ENCODE measurements around the gene MN1. TPM values are rescaled to one million over a fixed set of nuclear protein-coding genes. Genes with fewer than 3 reads are reported as not detected.

The MN1 gene
- total RNA-seq, 2 donors from 2014 or later = 0.40 to 0.42 TPM

DNA sequence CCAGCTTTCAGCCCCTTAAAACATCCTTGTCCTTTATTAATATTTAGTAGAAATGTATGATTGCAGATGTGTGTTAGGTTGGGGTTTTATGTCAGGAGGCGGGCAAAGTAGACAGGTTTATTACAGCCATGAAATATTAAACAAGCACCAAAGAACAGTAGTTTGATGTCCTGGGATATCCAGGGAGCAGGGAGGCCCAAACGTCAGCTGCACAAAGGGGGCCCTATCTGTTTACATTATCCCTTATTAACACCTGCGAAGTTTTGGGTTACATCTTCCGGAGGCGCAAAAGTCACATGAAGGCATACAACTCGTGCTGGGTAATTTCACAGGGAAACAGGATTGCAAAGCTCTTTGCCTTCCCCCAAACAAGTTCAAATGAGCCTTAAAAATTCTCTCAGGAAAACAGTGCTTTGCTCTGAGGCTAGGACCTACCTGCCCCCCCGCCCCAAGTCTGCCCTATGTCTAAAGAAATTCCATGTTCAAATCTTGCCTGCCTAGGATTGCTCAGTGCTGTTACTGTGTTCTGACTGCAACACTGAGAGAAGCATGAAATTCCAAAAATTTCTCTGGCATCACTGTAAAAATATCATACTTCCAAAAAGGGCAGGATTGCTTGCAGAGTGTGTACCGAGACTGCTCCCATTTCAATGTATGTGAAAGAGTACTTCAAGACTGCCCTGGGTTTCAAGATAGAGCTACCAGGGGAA, 8.9 kb downstream of the MN1 start:
- Mint-ChIP-seq H3K36me3 (ENCODE audit: low read depth) (no peaks in the 10 kb centered on the region), H3K4me3 (no peak overlapping the region), H3K27ac (peak overlapping the region; percentile 14), H3K27me3 (peaks cover 16% of the 10 kb centered on the region), H3K4me1 (peaks cover 3% of the 10 kb centered on the region)
- ATAC-seq (no peak), DNase-seq (no peak)
- H3K9me3 ChIP-seq (ENCODE audit: control insufficient read depth, low read length, poor library complexity, severe bottlenecking) = no peaks in the 10 kb centered on the region

DNA sequence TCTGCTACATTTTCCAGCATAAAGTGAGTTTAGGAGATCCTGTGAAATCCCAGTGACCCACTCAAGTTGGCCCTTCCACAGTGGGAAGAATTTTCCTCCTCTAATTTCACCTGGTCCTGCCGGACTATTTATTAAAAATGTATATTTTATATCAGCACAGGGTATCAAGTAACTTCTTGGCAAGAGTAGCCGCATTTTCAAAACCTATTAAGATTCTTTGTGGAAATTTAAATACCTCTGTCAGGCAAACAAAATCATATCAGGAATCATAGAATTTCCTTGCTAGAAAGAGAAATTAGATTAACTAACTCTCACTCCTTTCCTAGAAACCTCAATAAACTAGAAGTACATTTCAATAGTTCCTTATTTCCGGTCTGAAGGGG, 9.7 kb downstream of the MN1 start:
- Mint-ChIP-seq H3K27me3 (peaks cover 19% of the 10 kb centered on the region), H3K4me1 (peaks cover 3% of the 10 kb centered on the region), H3K4me3 (no peak overlapping the region), H3K27ac (no peak overlapping the region), H3K36me3 (ENCODE audit: low read depth) (no peaks in the 10 kb centered on the region)
- no peak for DNase-seq
- H3K9me3 ChIP-seq (ENCODE audit: control insufficient read depth, low read length, poor library complexity, severe bottlenecking) = no peaks in the 10 kb centered on the region
- no peak for ATAC-seq

DNA sequence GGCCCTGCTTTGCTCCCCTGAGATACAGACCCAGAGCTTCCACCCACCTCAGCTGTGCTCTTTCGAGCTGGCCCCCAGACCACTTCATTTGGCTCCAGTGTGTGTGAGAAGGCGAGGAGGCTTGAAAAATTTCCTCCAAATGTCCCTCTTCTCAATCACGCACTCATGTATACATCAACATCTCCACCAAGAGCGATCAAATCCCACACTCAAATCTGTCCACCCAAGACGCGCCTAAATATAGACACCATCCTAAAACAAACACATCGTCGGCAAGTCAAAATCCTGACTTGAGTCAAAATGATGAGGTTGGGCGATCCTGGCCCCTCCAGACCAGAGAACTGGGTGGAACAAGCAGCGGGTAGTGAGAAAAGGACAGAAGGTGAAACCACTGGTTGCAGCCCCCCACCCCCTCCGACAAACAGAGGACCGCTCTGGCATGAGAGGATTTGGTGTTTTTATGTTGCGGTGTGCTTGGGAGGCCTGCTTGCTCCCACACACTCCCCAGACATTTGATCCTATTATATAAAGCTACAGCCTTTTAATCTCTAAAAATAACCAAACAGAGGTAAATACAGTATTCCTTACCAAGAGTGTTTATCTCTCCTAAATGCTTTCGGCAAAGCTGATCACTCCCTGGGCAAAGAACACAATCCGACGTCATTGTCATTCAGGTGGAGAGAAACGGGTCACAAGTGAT, 10.2 kb downstream of the MN1 start:
- Mint-ChIP-seq H3K27me3 (peaks cover 25% of the 10 kb centered on the region), H3K4me3 (no peak overlapping the region), H3K27ac (no peak overlapping the region), H3K36me3 (ENCODE audit: low read depth) (no peaks in the 10 kb centered on the region), H3K4me1 (peaks cover 3% of the 10 kb centered on the region)
- no peak for DNase-seq
- ATAC-seq = no peak
- H3K9me3 ChIP-seq (ENCODE audit: control insufficient read depth, low read length, poor library complexity, severe bottlenecking) = no peaks in the 10 kb centered on the region

- Mint-ChIP-seq H3K4me1 (peaks cover 3% of the 10 kb centered on the region), H3K36me3 (ENCODE audit: low read depth) (no peaks in the 10 kb centered on the region), H3K4me3 (no peak overlapping the region), H3K27me3 (peaks cover 31% of the 10 kb centered on the region), H3K27ac (no peak overlapping the region)
- no peaks in the 10 kb centered on the region for H3K9me3 ChIP-seq (ENCODE audit: control insufficient read depth, low read length, poor library complexity, severe bottlenecking)
- DNase-seq (no peak), ATAC-seq (no peak)
These were observed 11.0 kb downstream of the MN1 start for GRCh38 chr22:27790376-27791158.

GRCh38 chr22:27788500-27789288, 12.9 kb downstream of the MN1 start:
- ATAC-seq (no peak), DNase-seq (no peak)
- H3K4me3 Mint-ChIP-seq = no peak overlapping the region
- H3K27ac Mint-ChIP-seq = no peak overlapping the region
- peaks cover 45% of the 10 kb centered on the region for H3K27me3 Mint-ChIP-seq
- no peaks in the 10 kb centered on the region for H3K9me3 ChIP-seq (ENCODE audit: control insufficient read depth, low read length, poor library complexity, severe bottlenecking)
- H3K36me3 Mint-ChIP-seq (ENCODE audit: low read depth) = no peaks in the 10 kb centered on the region
- H3K4me1 Mint-ChIP-seq = peaks cover 3% of the 10 kb centered on the region

- peaks cover 46% of the 10 kb centered on the region for H3K27me3 Mint-ChIP-seq
- peaks cover 3% of the 10 kb centered on the region for H3K4me1 Mint-ChIP-seq
- DNase-seq (no peak), ATAC-seq (no peak)
- no peaks in the 10 kb centered on the region for H3K9me3 ChIP-seq (ENCODE audit: control insufficient read depth, low read length, poor library complexity, severe bottlenecking)
- H3K4me3 Mint-ChIP-seq = no peak overlapping the region
- no peaks in the 10 kb centered on the region for H3K36me3 Mint-ChIP-seq (ENCODE audit: low read depth)
- H3K27ac Mint-ChIP-seq = no peak overlapping the region
These were observed 14.6 kb downstream of the MN1 start for GRCh38 chr22:27786965-27787364.

- DNase-seq = no peak
- H3K9me3 ChIP-seq (ENCODE audit: control insufficient read depth, low read length, poor library complexity, severe bottlenecking) = no peaks in the 10 kb centered on the region
- H3K27me3 Mint-ChIP-seq = peaks cover 47% of the 10 kb centered on the region
- H3K4me3 Mint-ChIP-seq = no peak overlapping the region
- no peaks in the 10 kb centered on the region for H3K36me3 Mint-ChIP-seq (ENCODE audit: low read depth)
- no peak for ATAC-seq
- H3K4me1 Mint-ChIP-seq = peaks cover 3% of the 10 kb centered on the region
- no peak overlapping the region for H3K27ac Mint-ChIP-seq
These were observed 15.1 kb downstream of the MN1 start for GRCh38 chr22:27786291-27786932.

DNA sequence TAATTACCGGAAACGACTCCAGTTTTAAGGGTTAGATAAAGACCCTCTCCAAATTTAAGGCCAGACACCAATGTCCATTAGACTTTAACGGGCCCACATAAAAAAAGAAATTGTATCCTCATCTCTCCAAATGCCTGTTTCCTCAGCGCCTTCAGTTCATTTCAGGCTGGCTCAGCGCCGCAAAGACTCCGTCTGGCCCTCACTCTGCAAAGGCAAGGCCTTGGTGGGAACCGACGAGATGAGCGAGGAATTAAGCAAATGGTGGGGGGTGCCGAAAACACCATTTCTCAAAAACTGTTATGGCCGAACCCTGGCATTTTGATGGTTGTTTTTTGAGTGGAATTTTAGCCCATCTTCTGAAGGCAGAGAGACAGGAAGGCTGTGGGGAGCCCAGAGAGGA, 15.7 kb downstream of the MN1 start:
- no peaks in the 10 kb centered on the region for H3K36me3 Mint-ChIP-seq (ENCODE audit: low read depth)
- no peaks in the 10 kb centered on the region for H3K9me3 ChIP-seq (ENCODE audit: control insufficient read depth, low read length, poor library complexity, severe bottlenecking)
- no peak overlapping the region for H3K27ac Mint-ChIP-seq
- ATAC-seq (no peak), DNase-seq (no peak)
- peaks cover 52% of the 10 kb centered on the region for H3K27me3 Mint-ChIP-seq
- no peak overlapping the region for H3K4me3 Mint-ChIP-seq
- peaks cover 3% of the 10 kb centered on the region for H3K4me1 Mint-ChIP-seq

- no peak overlapping the region for H3K27ac Mint-ChIP-seq
- H3K4me1 Mint-ChIP-seq = peaks cover 3% of the 10 kb centered on the region
- ATAC-seq (no peak), DNase-seq (no peak)
- peaks cover 58% of the 10 kb centered on the region for H3K27me3 Mint-ChIP-seq
- no peaks in the 10 kb centered on the region for H3K36me3 Mint-ChIP-seq (ENCODE audit: low read depth)
- no peaks in the 10 kb centered on the region for H3K9me3 ChIP-seq (ENCODE audit: control insufficient read depth, low read length, poor library complexity, severe bottlenecking)
- no peak overlapping the region for H3K4me3 Mint-ChIP-seq
These were observed 17.5 kb downstream of the MN1 start for GRCh38 chr22:27784120-27784475.

DNA sequence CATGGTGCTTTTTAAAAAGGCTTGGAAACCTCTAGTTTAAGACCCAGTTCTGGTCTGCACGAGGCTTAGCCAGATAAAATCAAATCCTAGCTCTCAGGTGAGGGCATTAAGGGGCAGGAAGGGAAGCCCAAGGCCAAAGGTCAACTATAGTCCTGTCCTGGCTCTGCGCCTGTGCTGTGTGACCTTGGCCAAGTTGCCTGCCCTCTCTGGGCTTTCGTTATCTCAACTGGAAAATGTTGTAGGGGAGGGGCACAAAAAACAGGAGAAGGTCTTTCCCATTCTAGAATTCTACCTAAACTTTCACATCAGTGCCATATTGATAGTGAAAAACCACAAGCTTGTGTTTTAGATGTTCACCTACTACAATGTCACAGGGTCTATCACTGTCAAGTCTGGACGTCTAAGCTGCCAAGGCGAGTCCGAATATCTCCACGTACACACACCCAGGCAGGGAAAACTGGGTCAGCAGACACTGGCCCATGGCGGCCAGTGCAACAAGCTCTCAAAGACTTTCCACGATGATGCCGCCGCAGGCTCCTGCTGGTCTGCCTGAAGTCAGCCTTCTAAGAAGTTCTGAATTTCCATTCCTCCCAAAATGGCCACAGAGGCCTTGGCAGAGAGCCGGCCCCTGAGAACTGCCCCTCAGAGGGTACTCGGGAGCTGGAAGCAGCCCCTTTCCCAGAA, 18.0 kb downstream of the MN1 start:
- Mint-ChIP-seq H3K4me1 (peaks cover 4% of the 10 kb centered on the region), H3K27me3 (peaks cover 55% of the 10 kb centered on the region), H3K4me3 (no peak overlapping the region), H3K27ac (no peak overlapping the region), H3K36me3 (ENCODE audit: low read depth) (no peaks in the 10 kb centered on the region)
- H3K9me3 ChIP-seq (ENCODE audit: control insufficient read depth, low read length, poor library complexity, severe bottlenecking) = no peaks in the 10 kb centered on the region
- no peak for DNase-seq
- no peak for ATAC-seq

DNA sequence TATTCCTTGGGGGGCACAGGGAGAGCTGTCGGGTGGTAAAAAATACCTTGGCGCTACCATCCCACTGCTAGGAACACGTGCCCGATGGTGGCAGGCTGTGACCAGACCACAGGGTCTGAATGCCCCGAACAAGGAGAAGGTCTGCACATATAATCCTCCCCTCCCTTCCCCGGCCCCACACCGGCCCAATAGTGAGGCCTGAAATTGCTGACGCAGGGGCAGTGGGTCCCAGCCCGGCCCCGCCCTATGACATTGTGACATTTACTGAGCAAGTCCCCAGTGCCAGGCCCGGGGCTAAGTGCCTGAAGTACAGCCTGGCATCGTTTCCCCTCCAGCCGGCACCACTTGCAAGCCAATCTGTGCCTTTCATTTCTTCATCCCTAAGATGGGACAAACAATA, 19.5 kb downstream of the MN1 start:
- H3K4me3 Mint-ChIP-seq = no peak overlapping the region
- H3K27ac Mint-ChIP-seq = no peak overlapping the region
- DNase-seq (no peak), ATAC-seq (no peak)
- no peaks in the 10 kb centered on the region for H3K9me3 ChIP-seq (ENCODE audit: control insufficient read depth, low read length, poor library complexity, severe bottlenecking)
- peaks cover 55% of the 10 kb centered on the region for H3K27me3 Mint-ChIP-seq
- peaks cover 2% of the 10 kb centered on the region for H3K4me1 Mint-ChIP-seq
- H3K36me3 Mint-ChIP-seq (ENCODE audit: low read depth) = no peaks in the 10 kb centered on the region

GRCh38 chr22:27780161-27780575, 21.4 kb downstream of the MN1 start:
- H3K9me3 ChIP-seq (ENCODE audit: control insufficient read depth, low read length, poor library complexity, severe bottlenecking) = no peaks in the 10 kb centered on the region
- Mint-ChIP-seq H3K27ac (no peak overlapping the region), H3K4me1 (peaks cover 2% of the 10 kb centered on the region), H3K27me3 (peaks cover 51% of the 10 kb centered on the region), H3K4me3 (no peak overlapping the region), H3K36me3 (ENCODE audit: low read depth) (no peaks in the 10 kb centered on the region)
- ATAC-seq = no peak
- DNase-seq = no peak
